Epidermal melanocyte (primary cell): ENCODE results near the gene BACH2.

Experiments used
- DNase-seq: peaks from one replicate; pipeline ENCODE4 v3.0.0; 2011; ENCODE audit warnings: low spot score; ENCODE audit not compliant: insufficient read length

BACH2 gene

DNA sequence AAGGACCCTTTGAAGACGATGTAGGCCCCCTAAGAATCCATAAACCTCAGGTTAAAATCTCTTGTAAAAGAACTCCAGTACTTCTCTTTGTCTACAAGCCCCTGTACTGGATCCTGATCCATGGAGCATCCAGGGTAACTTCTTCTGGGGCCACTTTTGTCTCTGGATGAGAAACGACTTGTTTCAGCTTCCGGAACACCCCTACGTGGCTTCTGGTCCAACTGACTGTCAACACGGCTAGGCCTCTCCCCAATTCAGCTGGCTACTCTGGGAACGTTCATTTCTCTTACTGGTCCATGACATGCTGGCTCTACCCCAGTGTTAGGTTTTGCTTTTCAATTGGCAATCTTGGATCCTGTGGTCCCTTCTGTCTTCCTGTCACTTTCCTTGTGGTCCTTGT, 198.0 kb downstream of the BACH2 start:
- no peak for DNase-seq

DNA sequence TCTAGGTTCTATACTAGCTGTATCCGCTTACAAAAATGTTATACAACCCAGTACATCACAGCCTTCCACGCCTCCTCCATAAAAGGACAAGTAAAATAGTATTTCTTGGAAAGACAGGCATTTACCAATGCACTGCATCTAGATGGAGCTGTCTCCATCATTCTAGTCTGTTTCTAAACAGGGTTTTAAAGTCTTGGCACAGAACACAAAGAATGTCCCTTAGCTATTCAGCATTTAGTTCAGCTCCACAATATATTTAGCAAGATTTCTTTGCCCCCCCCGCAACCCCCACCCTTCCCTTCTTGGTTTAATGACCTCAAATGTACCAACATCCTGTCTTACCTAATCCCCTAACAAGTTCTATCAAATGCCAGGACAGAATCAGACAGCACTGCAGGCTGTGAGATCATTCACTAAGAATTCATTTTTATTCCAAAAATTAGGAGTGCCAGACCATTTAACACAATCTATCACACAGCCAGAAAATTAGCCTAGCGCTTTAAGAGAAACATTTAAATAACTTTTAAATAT, 198.6 kb downstream of the BACH2 start:
- peak; percentile 20 for DNase-seq

DNA sequence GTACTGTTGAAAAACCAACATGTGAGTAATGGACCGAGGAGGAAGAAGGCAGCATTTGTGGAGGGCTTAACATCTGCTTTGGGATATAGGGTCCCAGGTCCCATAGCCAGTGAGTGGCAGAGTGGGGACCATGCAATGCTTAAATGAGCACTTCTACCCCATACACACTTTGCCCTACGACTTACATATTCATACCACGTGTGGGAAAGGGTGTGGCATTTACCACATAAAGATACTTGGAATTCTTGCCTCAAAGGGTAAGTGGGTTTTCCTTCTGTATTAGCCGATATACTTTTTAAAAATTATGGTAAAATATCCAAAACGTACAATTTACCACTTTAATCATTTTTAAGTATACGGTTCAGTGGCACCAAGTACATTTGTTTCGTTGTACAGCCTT, 199.3 kb downstream of the BACH2 start:
- no peak for DNase-seq

- no peak for DNase-seq
Observed at GRCh38 chr6:90096818-90097217, 199.8 kb downstream of the BACH2 start.

DNA sequence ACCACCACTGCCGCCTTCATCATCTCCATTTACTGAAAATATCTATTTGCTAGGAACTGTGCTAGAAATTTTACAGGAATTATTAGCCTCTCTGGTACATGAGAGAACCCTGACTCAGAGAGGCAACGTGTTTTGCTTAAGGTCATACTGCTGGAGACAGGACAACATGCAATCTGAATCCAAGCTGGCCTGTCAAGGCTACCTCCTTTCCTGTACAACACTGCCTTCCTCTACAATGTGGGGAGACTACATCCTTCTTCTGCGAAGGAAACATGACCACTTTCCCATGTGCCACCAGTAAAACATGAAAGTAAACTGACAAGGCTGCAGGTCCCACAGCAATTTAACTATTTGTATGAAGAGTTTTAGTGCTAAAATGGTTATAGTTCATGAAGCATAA, 200.9 kb downstream of the BACH2 start:
- DNase-seq: no peak

DNA sequence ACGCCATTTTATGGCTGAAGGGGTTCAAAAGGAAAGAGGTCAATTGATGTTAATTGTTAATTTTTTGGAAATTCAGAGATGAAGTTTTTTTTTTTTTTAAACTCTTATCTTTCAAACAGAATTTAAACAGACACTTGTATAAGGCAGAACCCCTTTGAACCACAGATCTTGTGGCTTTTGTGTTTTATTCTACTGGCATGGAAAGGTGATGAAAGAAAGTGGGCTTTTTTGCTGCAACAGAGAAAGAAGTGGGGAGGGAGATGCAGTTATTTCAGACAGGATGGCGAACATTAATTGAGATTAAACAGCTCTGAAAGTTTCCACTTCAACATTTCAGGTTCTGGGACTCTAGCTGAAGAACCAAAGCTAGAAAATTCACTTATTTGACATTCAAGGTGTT, 201.5 kb downstream of the BACH2 start:
- DNase-seq: no peak

- no peak for DNase-seq
Observed at GRCh38 chr6:90093558-90094073, 203.0 kb downstream of the BACH2 start.

DNA sequence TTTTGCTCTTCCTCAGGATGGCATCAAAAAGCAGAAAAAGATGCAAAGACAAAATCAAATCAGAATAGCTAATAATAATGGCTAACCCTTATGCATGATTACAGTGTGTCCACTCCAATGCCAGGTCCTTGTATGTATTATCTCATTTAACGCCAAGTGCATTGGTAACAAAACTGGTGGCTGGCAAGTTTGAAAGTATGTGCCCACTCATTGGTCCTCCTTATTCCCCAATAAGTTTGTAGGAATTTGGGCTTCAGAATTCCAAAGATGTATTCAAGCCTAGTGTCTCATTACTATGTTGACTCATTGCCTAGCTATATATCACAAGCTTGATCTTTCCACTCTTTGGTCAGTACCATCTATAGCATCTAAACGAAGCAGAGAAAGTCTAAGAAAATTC, 205.8 kb downstream of the BACH2 start:
- DNase-seq: no peak

- no peak for DNase-seq
Observed at GRCh38 chr6:90088009-90088408, 208.6 kb downstream of the BACH2 start.

DNA sequence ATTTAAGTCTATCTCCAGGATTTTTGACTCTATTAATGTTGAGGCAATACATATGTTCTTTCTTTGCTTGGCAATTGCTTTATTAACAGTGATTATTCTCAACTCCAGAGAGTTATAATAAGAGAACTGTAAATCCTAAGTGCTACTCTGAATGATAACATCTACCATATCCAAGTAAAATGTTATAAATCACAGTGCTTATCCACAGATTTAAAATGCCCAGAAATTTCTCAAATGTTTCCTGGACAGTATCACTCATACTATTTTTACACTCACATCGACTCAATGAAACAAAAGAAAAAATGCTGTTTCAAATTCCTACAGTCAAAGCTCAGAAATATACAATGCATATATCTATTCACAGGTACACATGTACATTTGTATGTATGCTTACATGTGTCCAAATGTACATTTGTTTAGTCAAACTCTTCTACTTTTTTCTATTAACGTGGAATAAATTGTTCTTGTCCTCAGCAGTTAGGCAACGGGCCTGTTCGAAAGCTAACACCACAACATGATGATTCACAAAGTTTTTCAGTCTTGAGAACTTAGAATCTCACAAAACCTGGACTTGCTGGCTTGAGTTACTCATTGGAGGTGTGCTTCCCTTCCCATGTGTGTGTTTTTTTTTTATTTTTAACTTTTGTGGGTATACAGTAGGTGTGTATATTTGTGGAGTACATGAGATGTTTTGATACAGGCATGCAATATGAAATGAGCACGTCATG, 209.4 kb downstream of the BACH2 start:
- DNase-seq: no peak

GRCh38 chr6:90086517-90086916, 210.1 kb downstream of the BACH2 start:
- DNase-seq: no peak

- no peak for DNase-seq
Observed at GRCh38 chr6:90083891-90084290, 212.8 kb downstream of the BACH2 start.

GRCh38 chr6:90082847-90083246, 213.8 kb downstream of the BACH2 start:
- no peak for DNase-seq

- DNase-seq: no peak
Observed at GRCh38 chr6:90080876-90081481, 215.7 kb downstream of the BACH2 start.

DNA sequence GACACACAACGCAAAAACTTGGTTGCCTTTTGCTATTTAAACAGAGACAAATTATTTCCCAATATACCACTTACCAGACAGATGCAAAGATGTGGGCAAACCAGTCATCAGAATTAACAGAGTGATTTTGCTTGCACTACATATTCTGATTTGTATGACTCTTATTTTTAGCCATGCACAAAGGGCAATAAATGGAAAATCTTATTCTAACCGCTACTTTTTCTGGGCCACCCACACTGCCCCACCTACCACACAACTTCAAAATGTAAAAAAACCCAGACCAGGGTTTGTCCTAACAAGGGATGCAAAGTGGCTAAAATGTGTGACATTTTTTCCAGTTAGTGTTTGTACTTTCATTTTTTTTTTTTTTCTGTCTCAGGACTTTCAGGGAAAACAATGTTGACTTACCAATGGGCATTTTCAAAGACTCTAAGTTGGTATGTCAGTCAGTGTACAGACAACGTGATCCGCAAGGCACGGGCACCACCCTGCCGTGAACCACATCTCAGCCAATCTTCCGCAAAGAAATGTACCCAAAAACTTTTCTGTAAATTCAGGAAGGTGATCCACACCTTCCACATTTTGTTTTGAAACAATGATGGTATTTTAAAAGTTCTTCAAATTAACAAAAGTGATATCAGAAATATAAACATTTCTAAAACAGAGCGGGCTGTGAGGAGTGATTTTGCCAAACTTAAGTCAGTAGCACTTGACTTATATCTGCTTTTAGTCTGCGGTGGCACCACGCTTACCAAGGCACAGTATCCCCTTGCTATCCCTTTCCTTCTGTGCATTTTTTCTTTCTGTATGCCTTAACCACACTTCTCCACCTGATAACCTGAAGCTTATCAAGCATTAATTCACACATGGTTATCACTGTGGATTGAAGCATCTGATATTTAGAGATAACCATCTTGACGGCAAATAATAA, 216.8 kb downstream of the BACH2 start:
- no peak for DNase-seq

- DNase-seq: no peak
Observed at GRCh38 chr6:90078513-90079289, 217.9 kb downstream of the BACH2 start.

GRCh38 chr6:90076511-90077415, 219.9 kb downstream of the BACH2 start:
- DNase-seq: no peak

DNA sequence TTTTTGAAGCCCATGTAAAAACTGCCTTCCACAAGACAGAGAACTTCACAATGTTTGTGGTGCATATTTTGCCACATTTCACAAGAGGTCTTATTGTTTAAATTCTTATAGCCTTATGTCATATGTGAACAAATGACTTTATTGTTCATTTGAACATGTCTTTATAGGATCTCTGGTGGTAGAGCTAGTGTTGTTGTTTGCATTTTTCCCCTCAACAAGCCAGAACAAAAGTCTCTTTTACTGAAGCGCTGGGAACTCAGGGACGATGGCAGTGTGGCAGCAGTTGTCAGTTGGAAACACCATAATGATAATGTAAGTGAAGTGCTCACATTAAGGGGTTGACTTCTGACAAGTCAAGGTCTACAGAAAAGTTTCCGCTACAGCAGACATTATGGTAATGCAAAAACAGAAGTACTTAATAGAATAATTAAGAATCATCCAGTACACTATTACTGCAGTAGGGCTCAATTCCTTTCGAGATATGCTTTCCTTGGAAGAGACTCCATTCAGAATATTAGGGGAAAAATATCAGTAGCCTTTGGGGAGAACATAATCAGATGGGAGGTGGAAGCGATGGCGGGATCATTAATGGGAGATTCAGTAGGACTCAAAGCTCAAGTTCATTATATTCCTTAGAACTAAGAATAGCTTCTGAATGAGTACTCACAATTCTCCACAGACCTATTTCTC, 222.3 kb downstream of the BACH2 start:
- DNase-seq: peak; percentile 30

GRCh38 chr6:90072935-90073464, 223.6 kb downstream of the BACH2 start:
- DNase-seq: no peak
